ENCODE results near the gene SRCAP.

The SRCAP gene

DNA sequence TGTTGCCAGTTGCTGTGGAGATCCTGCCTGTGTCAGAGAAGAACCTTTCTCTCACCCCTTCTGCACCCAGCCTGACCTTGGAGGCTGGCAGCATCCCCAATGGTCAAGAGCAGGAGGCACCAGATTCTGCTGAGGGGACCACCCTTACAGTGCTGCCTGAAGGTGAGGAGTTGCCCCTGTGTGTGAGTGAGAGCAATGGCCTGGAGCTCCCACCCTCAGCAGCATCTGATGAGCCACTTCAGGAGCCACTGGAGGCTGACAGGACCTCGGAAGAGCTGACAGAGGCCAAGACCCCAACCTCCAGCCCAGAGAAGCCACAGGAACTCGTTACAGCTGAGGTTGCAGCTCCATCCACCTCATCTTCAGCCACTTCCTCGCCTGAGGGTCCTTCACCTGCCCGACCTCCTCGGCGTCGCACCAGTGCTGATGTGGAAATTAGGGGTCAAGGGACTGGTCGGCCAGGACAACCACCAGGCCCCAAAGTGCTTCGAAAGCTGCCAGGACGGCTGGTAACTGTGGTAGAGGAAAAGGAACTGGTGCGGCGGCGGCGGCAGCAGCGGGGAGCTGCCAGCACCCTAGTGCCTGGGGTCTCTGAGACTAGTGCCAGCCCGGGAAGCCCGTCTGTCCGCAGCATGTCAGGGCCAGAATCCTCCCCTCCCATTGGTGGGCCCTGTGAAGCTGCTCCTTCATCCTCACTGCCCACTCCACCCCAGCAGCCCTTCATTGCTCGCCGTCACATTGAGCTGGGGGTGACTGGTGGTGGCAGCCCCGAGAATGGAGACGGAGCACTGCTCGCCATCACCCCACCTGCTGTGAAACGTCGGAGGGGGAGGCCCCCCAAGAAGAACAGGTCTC lies 39.0 kb downstream of the SRCAP start:
- DNase-seq: no peak

DNA sequence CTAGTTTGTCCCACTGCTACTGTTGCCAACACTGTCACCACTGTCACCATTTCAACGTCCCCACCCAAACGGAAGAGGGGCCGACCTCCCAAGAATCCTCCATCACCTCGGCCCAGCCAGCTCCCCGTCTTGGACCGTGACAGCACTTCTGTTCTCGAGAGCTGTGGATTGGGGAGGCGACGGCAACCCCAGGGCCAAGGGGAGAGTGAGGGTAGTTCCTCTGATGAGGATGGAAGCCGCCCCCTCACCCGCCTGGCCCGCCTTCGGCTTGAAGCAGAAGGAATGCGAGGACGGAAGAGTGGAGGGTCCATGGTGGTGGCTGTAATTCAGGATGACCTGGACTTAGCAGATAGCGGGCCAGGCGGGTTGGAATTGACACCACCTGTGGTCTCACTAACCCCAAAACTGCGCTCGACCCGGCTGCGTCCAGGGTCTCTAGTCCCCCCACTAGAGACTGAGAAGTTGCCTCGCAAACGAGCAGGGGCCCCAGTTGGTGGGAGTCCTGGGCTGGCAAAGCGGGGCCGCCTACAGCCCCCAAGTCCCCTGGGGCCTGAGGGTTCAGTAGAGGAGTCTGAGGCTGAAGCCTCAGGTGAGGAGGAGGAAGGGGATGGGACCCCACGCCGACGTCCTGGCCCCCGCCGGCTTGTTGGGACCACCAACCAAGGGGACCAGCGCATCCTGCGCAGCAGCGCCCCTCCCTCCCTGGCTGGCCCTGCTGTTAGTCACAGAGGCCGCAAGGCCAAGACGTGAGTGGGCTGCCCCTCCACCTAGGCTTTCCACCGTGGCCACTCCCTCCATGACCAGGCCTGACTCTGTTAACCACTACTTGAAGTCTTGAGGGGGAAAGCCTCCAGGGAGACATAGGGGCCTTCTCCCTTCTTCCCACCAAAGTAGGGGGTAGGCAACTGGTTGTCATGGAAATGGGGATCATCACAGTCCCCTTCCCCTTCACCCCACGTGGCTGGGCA lies 40.3 kb downstream of the SRCAP start:
- DNase-seq: no peak

DNA sequence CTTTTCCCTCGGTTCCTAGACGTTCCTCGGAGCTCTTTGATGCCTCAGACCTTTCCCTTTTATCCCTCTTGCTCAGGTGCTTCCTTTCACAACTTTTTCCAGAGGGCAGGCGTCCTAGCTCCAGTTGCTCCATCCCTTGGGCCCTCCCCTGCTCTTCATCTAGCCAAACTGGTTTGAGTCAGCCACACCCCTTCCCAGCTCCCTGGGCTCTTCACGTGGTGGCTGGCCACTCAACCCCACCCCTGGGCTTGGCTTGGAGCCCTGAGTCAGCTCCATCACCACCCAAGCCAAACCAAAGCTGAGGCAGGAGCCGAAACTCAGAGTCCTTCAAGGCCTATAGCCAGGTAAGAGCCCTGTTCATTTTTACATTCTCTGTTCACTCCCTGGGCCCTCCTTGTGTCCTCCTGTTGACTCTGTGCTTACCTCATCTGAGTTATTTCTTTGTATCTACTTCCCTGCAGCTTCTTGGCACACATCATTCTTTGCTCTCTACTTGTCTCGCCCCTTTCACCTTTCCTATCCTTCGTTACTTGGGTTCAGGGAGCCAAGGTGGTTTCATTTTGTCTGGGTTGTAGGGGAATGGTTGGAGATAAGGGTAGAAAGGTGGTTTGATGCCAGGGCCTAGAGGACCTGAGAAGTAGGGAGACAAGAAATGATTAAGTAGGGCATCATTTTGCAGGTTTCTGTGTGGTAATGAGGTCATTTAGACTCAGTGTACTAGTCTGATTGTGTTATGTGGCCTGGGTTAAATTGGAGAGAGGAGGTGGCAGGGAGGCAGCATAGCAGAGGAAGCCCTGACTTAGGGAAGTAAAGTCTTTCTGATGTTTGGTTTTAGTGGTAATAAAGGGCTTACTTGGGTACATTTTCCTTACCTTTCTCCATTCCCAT lies 41.6 kb downstream of the SRCAP start:
- DNase-seq: no peak

DNA sequence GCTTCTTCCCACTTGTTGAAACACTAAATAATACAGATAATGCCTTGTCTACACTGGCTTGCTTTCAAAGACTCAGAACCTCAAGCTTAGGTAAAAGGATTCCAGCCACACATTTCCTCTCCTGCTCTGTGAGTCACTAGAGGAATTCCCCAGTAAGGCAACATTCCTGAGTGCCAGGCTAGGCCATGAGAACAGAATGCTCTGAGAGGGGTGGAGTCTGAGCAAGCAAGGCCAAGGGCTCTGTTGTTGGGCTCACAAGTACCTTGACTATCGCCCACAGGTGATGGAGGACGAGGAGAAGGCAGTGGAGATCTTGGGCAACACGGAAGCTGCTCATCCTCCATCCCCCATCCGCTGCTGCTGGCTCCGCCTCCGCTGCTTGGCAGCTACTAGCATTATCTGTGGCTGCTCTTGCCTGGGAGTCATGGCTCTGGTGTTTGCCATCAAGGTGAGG lies 42.5 kb downstream of the SRCAP start:
- no peak for DNase-seq

DNA sequence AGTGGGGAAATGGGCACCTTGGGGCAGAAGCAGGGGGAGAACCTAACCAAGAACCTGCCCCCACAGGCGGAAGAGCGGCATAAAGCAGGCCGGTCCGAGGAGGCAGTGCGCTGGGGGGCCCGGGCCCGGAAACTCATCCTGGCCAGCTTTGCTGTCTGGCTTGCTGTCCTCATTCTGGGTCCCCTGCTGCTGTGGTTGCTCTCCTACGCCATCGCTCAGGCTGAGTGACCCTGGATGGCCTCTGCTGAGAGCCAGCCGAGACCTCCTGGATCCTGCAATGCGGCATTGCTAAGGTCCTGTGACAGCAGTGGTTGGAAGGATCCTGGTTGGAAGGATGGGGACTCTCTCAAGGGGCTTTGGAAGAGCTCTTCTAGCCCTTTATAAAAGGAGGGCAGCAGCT lies 44.7 kb downstream of the SRCAP start:
- DNase-seq: no peak

DNA sequence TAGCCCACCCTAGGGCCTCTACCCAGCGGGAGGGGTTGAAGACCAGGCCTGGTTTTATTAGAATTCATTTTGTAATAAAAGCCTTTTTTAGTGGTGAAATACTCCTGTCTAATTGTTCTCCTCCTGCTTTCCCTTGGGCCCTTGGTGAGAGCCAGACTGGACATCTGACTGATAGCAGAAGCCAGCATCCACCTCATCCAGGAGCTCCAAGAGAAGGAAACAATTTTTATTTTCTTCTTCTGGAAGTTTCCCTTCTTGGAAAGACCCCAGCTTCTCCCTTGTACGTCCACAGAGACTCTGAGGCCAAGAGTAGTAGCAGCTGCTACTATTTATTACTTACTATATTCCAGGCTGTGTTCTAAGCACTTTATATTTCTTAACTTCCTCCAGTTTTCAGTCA lies 45.2 kb downstream of the SRCAP start:
- no peak for DNase-seq

DNA sequence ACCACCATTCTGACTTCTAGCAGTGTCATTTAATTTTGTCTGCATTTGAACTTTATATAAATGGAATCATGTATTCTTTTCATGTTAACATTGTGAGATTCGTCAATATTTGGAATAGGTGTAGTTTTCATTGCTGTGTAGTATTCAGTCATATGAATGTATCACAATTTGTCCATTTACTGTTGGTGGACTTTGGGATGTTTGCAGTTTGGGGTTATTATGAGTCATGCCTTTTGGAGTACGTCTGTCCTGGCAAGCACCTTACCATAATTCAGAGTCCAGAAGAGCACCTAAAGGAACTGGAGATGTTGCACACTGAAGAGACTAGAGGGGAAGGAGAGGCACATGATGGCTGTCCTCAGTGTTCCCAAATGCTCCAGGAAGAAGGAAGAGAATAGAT lies 46.1 kb downstream of the SRCAP start:
- DNase-seq: no peak

DNA sequence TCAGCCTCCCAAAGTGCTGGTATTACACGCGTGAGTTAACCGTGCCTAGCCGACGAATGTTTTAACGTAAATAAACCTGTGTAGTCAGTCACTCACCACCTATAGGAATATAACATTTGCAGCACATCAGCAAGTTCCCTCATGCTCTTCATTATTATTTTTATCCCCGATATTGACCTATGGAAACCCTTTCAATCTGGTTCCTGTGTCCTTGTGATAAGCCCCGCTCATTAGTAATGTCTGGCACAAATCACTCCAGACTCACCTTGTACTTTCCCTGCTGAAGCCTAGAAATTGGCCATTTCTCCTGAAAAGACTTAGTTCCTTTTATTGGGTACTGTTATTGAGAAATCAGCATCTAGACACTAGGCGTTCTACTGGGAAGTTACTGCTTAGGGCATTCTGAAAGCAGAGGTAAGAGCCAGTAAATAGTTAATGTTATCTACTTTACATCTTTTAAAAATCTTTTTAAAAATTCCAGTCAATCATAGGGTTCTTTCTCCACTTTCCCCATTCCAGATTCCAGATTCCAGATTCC lies 47.7 kb downstream of the SRCAP start:
- no peak for DNase-seq

DNA sequence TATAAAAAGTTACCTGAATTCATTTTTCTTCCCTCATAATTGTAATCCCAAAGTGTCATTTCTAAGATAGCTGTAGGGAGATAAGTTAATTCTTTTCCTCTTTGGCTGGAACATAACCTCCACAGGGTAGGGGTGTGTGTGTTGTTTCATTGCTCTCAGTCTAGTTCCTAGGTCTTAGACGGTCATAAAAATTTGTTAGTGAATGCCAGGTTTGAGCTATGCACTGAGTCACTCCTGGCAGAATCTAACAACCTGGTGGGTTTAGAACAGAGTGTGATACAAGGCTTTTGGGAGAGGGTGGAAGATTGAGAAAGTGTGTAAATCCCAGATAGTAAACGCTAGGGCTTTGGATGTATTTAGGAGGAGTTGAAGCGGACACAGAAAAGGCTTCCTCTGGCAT lies 48.4 kb downstream of the SRCAP start:
- DNase-seq: no peak

DNA sequence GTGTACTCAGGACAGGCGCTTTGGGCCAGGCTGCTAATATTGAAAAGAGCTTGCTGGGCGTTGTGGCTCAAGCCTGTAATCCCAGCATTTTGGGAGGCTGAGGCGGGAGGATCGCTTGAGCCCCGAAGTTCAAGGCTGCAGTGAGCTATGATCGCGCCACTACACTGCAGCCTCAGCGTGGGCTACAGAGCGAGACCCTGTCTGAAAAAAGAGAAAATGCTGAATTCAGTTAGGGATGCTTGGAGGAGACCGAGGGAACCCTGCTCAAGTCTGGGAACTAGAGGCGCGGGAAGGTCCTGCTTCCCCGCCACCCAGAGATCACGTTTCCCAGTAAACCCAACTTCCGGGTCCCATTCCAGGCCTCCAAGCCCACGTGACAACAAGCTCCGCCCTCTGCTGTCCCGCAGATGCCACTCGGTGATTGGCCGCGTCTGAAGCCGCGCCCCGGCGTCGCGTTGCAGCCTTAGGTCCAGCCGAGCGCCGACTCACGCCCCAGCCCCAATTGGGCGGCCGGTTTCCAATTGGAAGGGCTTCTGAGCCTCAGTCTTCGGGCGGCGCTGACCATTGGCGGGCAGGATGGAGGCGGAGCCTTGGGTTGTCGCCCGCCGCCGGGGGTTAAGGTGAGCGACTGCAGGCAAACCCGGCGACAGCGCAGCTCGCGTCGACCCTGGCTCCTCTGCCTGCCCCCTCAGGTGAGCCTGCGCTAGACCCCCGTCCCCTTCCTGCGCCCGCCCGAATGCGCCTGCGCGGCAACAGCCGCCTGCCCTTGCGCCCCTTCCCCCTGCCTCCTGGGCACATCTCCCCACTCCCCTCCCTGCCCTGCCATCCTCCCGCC lies 49.0 kb downstream of the SRCAP start, which contains the start of gene PHKG2:
Gene PHKG2 (plus strand): TSS at position 627 of the 835 bp plus-strand sequence. CDS start 396 bp downstream, outside the sequence.
- peak; percentile 94 for DNase-seq

DNA sequence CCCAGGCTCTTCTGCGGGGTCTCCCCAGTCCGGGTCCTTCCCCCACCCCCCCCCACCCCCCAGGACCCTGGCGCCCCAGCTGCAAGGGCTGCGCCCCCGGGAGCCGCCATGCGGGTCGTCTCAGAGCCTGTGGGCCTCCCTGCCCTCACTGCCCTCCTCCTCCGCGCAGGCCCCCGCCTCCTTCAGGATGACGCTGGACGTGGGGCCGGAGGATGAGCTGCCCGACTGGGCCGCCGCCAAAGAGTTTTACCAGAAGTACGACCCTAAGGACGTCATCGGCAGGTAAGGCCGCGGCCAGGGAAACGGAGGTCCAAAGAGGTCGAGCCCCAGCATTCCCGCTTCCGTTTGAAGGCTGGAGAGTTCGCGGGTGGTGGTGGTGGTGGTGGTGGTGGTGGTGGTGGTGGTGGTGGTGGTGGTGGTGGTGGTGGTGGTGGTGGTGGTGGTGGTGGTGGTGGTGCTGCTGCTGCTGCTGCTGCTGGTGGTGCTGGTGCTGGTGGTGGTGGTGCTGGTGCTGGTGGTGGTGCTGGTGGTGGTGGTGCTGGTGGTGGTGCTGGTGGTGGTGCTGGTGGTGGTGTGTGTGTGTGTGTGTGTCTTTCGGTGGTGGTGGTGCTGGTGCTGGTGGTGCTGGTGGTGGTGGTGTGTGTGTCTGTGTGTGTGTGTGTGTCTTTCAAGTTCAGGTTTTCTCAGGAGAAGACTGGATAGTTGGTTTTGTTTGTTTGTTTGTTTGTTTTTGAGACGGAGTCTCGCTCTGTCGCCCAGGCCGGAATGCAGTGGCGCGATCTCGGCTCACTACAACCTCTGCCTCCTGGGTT lies 49.9 kb downstream of the SRCAP start:
- DNase-seq: peak; percentile 25

DNA sequence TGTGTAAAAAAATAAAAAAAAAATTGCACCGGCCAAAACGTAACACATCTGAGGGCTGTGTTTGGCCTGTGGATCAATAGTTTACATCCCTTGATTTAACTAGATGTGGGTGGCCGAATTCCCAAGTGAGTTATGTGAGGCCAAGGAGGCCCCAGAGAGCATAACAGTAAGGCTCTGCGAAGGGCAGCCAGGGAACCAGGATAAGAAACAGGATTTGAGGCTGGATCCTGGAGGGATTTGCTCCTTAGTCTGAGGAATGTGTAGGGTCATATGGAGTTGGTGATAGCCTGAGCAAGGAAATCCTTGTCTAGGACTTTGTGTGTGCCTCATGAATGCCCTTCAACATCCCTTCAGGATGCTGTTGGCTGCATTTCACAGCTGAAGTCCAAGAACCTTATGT lies 51.2 kb downstream of the SRCAP start:
- no peak for DNase-seq

DNA sequence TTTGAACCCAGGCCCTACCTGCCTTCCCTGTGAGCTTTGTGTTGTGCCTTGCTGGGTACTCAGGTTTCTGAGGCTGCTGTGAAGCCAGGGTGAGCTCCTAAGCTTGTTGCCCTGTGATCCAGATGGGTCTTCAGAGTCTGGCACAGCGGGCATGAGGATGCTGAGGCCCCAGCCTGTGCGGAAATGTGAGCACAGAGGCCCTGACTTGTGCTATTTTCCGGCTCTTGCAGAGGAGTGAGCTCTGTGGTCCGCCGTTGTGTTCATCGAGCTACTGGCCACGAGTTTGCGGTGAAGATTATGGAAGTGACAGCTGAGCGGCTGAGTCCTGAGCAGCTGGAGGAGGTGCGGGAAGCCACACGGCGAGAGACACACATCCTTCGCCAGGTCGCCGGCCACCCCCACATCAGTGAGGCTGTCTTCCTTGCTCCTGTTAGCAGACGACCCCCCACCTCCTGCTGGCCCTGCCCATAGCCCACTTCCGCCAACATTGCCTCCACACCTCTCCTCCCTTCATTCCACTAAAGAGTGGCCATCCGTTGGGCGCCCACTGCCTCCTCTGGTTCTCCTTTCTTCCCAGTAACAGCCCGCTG lies 52.0 kb downstream of the SRCAP start:
- DNase-seq: no peak

DNA sequence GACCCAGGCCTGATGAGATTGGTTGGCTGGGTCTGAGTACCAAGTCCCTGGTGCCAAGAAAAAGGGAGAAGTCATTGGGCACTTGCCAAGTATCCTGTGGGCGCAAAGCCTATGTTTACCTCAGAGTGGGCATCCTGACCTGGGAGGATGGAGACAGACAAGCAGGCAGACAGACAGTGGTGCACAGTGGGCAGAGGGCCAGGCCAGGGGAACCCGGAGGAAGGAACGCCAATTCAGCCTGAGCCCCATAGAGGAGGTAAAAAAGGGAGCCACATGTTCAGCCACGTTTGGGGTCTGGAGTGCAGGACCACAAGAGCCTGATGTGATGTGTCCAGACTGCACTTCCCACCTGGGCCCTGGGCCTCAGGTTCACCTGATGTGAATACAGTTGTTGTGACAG lies 54.6 kb downstream of the SRCAP start:
- DNase-seq: no peak

DNA sequence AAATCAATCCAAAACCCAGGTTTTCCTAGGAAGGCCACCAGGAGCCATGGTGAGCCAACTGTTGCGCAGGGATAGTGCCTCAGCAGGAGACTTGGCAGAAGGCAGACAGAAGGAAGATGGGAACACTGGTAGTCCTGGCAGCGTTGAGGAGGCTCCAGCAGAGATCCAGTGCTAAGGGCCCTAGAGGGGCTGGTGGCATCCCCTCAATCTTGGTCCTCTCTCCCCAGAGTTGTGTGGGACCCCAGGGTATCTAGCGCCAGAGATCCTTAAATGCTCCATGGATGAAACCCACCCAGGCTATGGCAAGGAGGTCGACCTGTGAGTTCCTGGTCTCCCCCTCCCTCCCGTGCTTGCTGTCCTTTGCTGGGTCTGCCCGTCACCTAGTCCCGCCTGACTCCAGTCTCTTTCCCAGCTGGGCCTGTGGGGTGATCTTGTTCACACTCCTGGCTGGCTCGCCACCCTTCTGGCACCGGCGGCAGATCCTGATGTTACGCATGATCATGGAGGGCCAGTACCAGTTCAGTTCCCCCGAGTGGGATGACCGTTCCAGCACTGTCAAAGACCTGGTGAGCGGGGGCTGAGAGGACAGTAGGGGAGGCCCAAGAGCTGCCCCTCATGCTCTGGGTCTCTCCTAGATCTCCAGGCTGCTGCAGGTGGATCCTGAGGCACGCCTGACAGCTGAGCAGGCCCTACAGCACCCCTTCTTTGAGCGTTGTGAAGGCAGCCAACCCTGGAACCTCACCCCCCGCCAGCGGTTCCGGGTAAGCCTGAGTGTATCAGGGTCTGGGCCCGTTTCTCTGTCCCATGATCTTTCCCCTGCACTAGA lies 57.2 kb downstream of the SRCAP start:
- DNase-seq: no peak

DNA sequence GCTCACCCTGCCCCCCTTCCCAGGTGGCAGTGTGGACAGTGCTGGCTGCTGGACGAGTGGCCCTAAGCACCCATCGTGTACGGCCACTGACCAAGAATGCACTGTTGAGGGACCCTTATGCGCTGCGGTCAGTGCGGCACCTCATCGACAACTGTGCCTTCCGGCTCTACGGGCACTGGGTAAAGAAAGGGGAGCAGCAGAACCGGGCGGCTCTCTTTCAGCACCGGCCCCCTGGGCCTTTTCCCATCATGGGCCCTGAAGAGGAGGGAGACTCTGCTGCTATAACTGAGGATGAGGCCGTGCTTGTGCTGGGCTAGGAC lies 57.8 kb downstream of the SRCAP start:
- no peak for DNase-seq

DNA sequence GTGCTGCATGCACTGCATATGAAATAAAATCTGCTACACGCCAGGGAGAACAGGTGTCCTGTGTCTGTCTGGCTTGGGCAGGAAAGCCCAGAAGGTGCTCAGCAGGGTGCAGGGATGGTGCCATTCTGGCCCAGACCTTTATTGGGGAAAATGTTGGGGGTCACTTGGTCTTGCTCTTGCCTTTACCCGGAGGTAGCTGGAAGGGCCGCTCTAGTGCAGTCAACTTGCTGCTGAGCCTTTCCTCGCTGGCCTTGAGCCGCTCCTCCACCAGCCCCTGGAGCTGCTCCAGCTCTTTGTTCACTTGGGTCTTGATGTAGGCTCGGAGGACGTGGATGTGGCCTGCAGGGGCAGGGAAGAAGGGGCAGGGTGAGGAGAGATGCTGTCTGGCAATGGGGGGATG lies 58.3 kb downstream of the SRCAP start:
- DNase-seq: no peak

DNA sequence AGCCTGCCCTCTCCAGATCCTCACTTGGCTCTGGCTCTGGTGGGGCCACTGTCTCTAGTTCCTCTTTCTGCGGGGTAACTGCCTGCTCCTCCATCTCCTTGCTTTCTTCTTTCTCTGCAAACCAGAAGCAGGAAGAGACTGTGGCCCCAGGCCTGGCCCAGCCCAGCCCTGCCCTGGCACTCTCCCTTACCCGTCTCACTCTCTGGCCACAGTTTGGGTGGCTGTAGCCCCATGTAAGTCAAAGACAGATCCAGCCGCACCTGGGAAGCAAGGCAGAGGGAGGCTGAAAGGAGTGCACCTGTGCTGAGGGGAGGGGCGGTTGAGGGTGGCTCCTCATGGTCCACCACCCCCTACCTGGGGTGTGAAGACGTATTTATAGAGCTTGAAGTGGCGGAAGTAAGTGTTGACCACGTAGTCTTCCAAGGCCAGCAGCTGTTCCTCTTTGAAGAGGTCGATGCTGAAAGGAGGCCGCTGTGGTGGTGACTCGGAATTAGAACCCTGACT lies 60.1 kb downstream of the SRCAP start:
- DNase-seq: no peak

DNA sequence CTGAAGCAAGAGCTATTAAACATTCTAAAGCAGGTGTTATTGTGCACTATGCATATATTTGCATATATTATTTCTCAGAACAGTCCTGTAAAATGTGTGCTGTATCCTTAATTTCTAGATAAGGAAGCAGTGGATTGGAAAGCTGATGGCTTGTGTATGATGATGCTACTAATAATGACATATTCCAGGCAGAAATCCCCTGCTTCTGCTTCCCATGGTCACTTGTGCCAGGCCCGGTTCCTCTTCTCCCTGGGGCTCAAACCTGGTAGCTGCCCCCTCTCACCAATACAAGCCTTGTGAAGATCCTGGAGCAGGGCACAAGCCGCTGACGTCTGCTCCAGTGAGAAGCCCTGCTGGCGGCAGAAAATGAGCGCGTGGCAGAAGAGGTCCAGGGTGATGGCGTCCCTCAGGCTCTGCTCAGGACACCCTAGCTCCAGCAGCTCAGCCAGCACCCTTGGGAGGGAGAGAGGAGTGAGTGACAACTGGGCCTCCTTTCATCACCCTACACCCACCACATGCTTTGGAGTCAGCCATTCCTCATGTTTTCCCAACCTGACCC lies 61.1 kb downstream of the SRCAP start:
- DNase-seq: no peak
